Measurements from ENCODE around the gene GHR. TPM values are rescaled to one million over a fixed set of nuclear protein-coding genes. Genes with fewer than 3 reads are reported as not detected.

Gene GHR
- total RNA-seq, 4 donors from 2014 or later, result 10.9 to 14.9 (median 14.2) TPM

- DNase-seq, result no peak
- Histone ChIP-seq H3K27me3 (no peaks in the 10 kb centered on the region), H3K9me3 (no peaks in the 10 kb centered on the region), H3K4me1 (no peaks in the 10 kb centered on the region), H3K36me3 (no peaks in the 10 kb centered on the region), H3K4me3 (replicated peaks in 1 of 3) (no peak overlapping the region), H3K27ac (no peak overlapping the region)
- 86 to 89% methylated on average over 6 of the region's 6 CpGs for WGBS, 2 donors
- intact Hi-C loops (cut with DNase I), result no loop called here
- TF ChIP-seq CTCF (IDR thresholded peaks at IDR 0.05), result no peak
- TF ChIP-seq POLR2A (IDR thresholded peaks at IDR 0.05), result no peak
Observed at GRCh38 chr5:42555797-42556196, 132.6 kb downstream of the GHR start.

GRCh38 chr5:42557689-42558088 lies 134.4 kb downstream of the GHR start:
- no peak for DNase-seq
- intact Hi-C loops (cut with DNase I), result no loop called here
- no peak for TF ChIP-seq POLR2A (IDR thresholded peaks at IDR 0.05)
- no peak for TF ChIP-seq CTCF (IDR thresholded peaks at IDR 0.05)
- no peak overlapping the region for H3K4me3 ChIP-seq (replicated peaks in 1 of 3)
- H3K9me3 ChIP-seq, result no peaks in the 10 kb centered on the region
- no peaks in the 10 kb centered on the region for H3K36me3 ChIP-seq
- H3K27ac ChIP-seq, result no peak overlapping the region
- H3K27me3 ChIP-seq, result no peaks in the 10 kb centered on the region
- 62 to 88% methylated on average over 1 of the region's 1 CpG for WGBS, 2 donors
- H3K4me1 ChIP-seq, result no peaks in the 10 kb centered on the region

- DNase-seq, result no peak
- TF ChIP-seq POLR2A (IDR thresholded peaks at IDR 0.05) (no peak), CTCF (IDR thresholded peaks at IDR 0.05) (no peak)
- no peaks in the 10 kb centered on the region for H3K36me3 ChIP-seq
- 79 to 95% methylated on average over 1 of the region's 1 CpG for WGBS, 2 donors
- H3K9me3 ChIP-seq, result no peaks in the 10 kb centered on the region
- H3K27ac ChIP-seq, result no peak overlapping the region
- H3K4me1 ChIP-seq, result peaks cover 9 to 10% of the 10 kb centered on the region in 2 donors
- intact Hi-C loops (cut with DNase I), result no loop called here
- H3K4me3 ChIP-seq (replicated peaks in 1 of 3), result no peak overlapping the region
- no peaks in the 10 kb centered on the region for H3K27me3 ChIP-seq
Observed at GRCh38 chr5:42561656-42562055, 138.4 kb downstream of the GHR start.

- Histone ChIP-seq H3K27me3 (no peaks in the 10 kb centered on the region), H3K36me3 (no peaks in the 10 kb centered on the region), H3K4me1 (peaks cover 11 to 18% of the 10 kb centered on the region in 2 donors), H3K27ac (no peak overlapping the region), H3K4me3 (replicated peaks in 1 of 3) (no peak overlapping the region), H3K9me3 (no peaks in the 10 kb centered on the region)
- WGBS, 2 donors, result 94 to 96% methylated on average over 6 of the region's 6 CpGs
- TF ChIP-seq CTCF (IDR thresholded peaks at IDR 0.05), result no peak
- no peak for TF ChIP-seq POLR2A (IDR thresholded peaks at IDR 0.05)
- no peak for DNase-seq
- intact Hi-C loops (cut with DNase I), result loop anchor here (5.0 kb wide), 1 partner anchor 138 kb away; no protein-coding TSS in a partner anchor
Observed at GRCh38 chr5:42564689-42565356, 141.6 kb downstream of the GHR start.

GRCh38 chr5:42566652-42567295 lies 143.5 kb downstream of the GHR start:
- intact Hi-C loops (cut with DNase I), result loop anchor here (5.0 kb wide), 1 partner anchor 139 kb away; no protein-coding TSS in a partner anchor
- H3K27me3 ChIP-seq, result no peaks in the 10 kb centered on the region
- no peaks in the 10 kb centered on the region for H3K36me3 ChIP-seq
- peaks cover 11 to 18% of the 10 kb centered on the region in 2 donors for H3K4me1 ChIP-seq
- DNase-seq, result peak in 1 of 2 donors; percentile 15
- H3K4me3 ChIP-seq (replicated peaks in 1 of 3), result no peak overlapping the region
- no peaks in the 10 kb centered on the region for H3K9me3 ChIP-seq
- TF ChIP-seq CTCF (IDR thresholded peaks at IDR 0.05) (no peak), POLR2A (IDR thresholded peaks at IDR 0.05) (no peak)
- WGBS, 2 donors, result 33 to 39% methylated on average over 5 of the region's 5 CpGs
- H3K27ac ChIP-seq, result peak overlapping the region in 2 of 3 donors; percentile 19 to 30
